H1 (cell line): Measurements from ENCODE around the gene ITM2B. TPM values are rescaled to one million over a fixed set of nuclear protein-coding genes. Genes with fewer than 3 reads are reported as not detected.

ENCODE experiments used
- CTCF ChIA-PET: fragments of 300-600 bp; sonication (Branson Sonifier 250); formaldehyde crosslinking; loops from one replicate; lab custom pipeline; 2021; ENCODE audit not compliant: partially characterized antibody; lab: Charles Lee
- POLR2A ChIA-PET: fragments of 300-600 bp; sonication (Branson Sonifier 250); formaldehyde crosslinking; loops from one replicate; lab custom pipeline; 2021; ENCODE audit warnings: inconsistent platforms; ENCODE audit not compliant: partially characterized antibody; lab: Charles Lee
- DNase-seq, 2 experiments: peaks; one replicate each; pipeline versions ENCODE4 v3.0.0 to v3.0.0-alpha.2; 2010 to 2022; ENCODE audit warnings: low spot score in 2 of 2, low read depth in 1 of 2, mixed read lengths in 1 of 2
- FAIRE-seq: peaks from 2 replicates; lab custom pipeline; 2011; peaks lifted over from hg19 to GRCh38; lab: Jason Lieb, UNC
- H2AFZ ChIP-seq: 2 replicates; pipeline ENCODE4 v1.8.1; 2012; ENCODE audit warnings: low read length, inconsistent platforms
- H2AK5ac ChIP-seq: 2 replicates; pipeline ENCODE4 v1.6.1; 2013; ENCODE audit warnings: low read depth, low read length
- H2BK120ac ChIP-seq: replicated peaks from 2 replicates; pipeline ENCODE3; 2013; ENCODE audit warnings: low read depth, low read length, inconsistent platforms
- H2BK12ac ChIP-seq: 2 replicates; pipeline ENCODE4 v1.6.1; 2013; ENCODE audit warnings: low read depth, low read length
- H2BK15ac ChIP-seq: 2 replicates; pipeline ENCODE4 v1.6.1; 2013; ENCODE audit warnings: low read length
- H2BK20ac ChIP-seq: 2 replicates; pipeline ENCODE4 v1.6.1; 2013; ENCODE audit warnings: low read length
- H2BK5ac ChIP-seq: 2 replicates; pipeline ENCODE4 v1.6.1; 2013; ENCODE audit warnings: low read depth, low read length
- H3K14ac ChIP-seq: 2 replicates; pipeline ENCODE4 v1.6.1; 2013; ENCODE audit warnings: inconsistent platforms; ENCODE audit not compliant: insufficient read length
- H3K18ac ChIP-seq: 2 replicates; pipeline ENCODE4 v1.6.1; 2013; ENCODE audit warnings: low read length; ENCODE audit errors: extremely low read depth
- H3K23ac ChIP-seq: 2 replicates; pipeline ENCODE4 v1.6.1; 2013; ENCODE audit warnings: inconsistent platforms; ENCODE audit not compliant: insufficient read length
- H3K23me2 ChIP-seq: 2 replicates; pipeline ENCODE4 v1.6.1; 2013; ENCODE audit warnings: low read depth, low read length
- H3K27ac ChIP-seq: 2 replicates; pipeline ENCODE4 v1.6.1; 2011; ENCODE audit warnings: low read depth, low read length, inconsistent platforms
- H3K27me3 ChIP-seq, 4 experiments: replicated peaks in 1 of 4; 1 replicate in 1 of 4; 2 replicates in 3 of 4; pipeline versions ENCODE4 v1.6.1 to v1.8.1; 2011 to 2013; ENCODE audit warnings: low read length in 3 of 4, mild to moderate bottlenecking in 3 of 4, inconsistent platforms in 2 of 4, mixed read lengths in 2 of 4, moderate library complexity in 1 of 4; ENCODE audit not compliant: control insufficient read depth in 3 of 4, insufficient read depth in 3 of 4; ENCODE audit errors: extremely low read depth in 1 of 4
- H3K36me3 ChIP-seq, 4 experiments: 2 replicates each; pipeline versions ENCODE4 v1.6.1 to v1.8.1; 2011 to 2013; ENCODE audit warnings: mild to moderate bottlenecking in 4 of 4, low read length in 3 of 4, moderate library complexity in 2 of 4, control low read depth in 1 of 4, inconsistent platforms in 1 of 4; ENCODE audit not compliant: insufficient read depth in 4 of 4, control insufficient read depth in 2 of 4
- H3K4ac ChIP-seq: replicated peaks from 2 replicates; pipeline ENCODE3; 2013; ENCODE audit warnings: low read length, low read depth, mixed read lengths, inconsistent platforms; ENCODE audit not compliant: insufficient read length
- H3K4me1 ChIP-seq, 4 experiments: replicated peaks in 1 of 4; 1 replicate in 1 of 4; 2 replicates in 3 of 4; pipeline versions ENCODE4 v1.6.1 to v1.8.1; 2011 to 2013; ENCODE audit warnings: low read length in 3 of 4, inconsistent platforms in 2 of 4, mixed read lengths in 1 of 4; ENCODE audit not compliant: insufficient read depth in 4 of 4, control insufficient read depth in 3 of 4
- H3K4me2 ChIP-seq, 2 experiments: 2 replicates each; pipeline versions ENCODE4 v1.6.1 to v1.8.1; 2011 to 2013; ENCODE audit warnings: low read depth in 2 of 2, low read length in 2 of 2, control low read depth in 1 of 2, inconsistent platforms in 1 of 2, mild to moderate bottlenecking in 1 of 2; ENCODE audit not compliant: insufficient read depth in 1 of 2
- H3K4me3 ChIP-seq, 4 experiments: fragments of 200-600, 300-600 bp in 1 of 4; sonication (generic), shearing (Covaris generic), sonication (Bioruptor Twin) in 1 of 4; 2 replicates each; pipeline versions ENCODE4 v1.5.1 to v1.8.1; 2011 to 2016; ENCODE audit warnings: low read length in 4 of 4, low read depth in 3 of 4, control low read depth in 2 of 4, inconsistent platforms in 2 of 4, mild to moderate bottlenecking in 2 of 4, mixed read lengths in 1 of 4, moderate library complexity in 1 of 4; ENCODE audit not compliant: insufficient read depth in 2 of 4; ENCODE audit errors: extremely low read depth in 1 of 4
- H3K56ac ChIP-seq: replicated peaks from 2 replicates; pipeline ENCODE3; 2013; ENCODE audit warnings: low read depth, mild to moderate bottlenecking, mixed read lengths, low read length, inconsistent platforms; ENCODE audit not compliant: insufficient read length
- H3K79me1 ChIP-seq: 2 replicates; pipeline ENCODE4 v1.6.1; 2013; ENCODE audit warnings: low read depth, low read length, control low read depth
- H3K79me2 ChIP-seq, 2 experiments: 2 replicates each; pipeline versions ENCODE4 v1.6.1 to v1.8.1; 2012 to 2013; ENCODE audit warnings: low read length in 2 of 2, mild to moderate bottlenecking in 2 of 2, inconsistent platforms in 1 of 2; ENCODE audit not compliant: insufficient read depth in 2 of 2, control insufficient read depth in 1 of 2
- H3K9ac ChIP-seq, 4 experiments: replicated peaks in 1 of 4; 1 replicate in 1 of 4; 2 replicates in 3 of 4; pipeline versions ENCODE4 v1.6.1 to v1.8.1; 2011 to 2013; ENCODE audit warnings: low read depth in 3 of 4, low read length in 3 of 4, control low read depth in 2 of 4, mild to moderate bottlenecking in 2 of 4, moderate library complexity in 2 of 4, inconsistent platforms in 1 of 4; ENCODE audit errors: extremely low read depth in 1 of 4
- H3K9me3 ChIP-seq, 2 experiments: 2 replicates each; pipeline versions ENCODE4 v1.6.1 to v1.8.1; 2012 to 2013; ENCODE audit warnings: mild to moderate bottlenecking in 2 of 2, moderate library complexity in 2 of 2, control low read depth in 1 of 2, inconsistent platforms in 1 of 2, low read depth in 1 of 2, low read length in 1 of 2, mixed read lengths in 1 of 2; ENCODE audit not compliant: insufficient read depth in 2 of 2
- H4K20me1 ChIP-seq, 2 experiments: replicated peaks in 1 of 2; 2 replicates each; pipeline versions ENCODE3 to v1.8.1; 2011 to 2013; ENCODE audit warnings: inconsistent platforms in 2 of 2, low read length in 2 of 2, mild to moderate bottlenecking in 1 of 2; ENCODE audit not compliant: insufficient read depth in 2 of 2, control insufficient read depth in 1 of 2
- H4K5ac ChIP-seq: 2 replicates; pipeline ENCODE4 v1.6.1; 2013; ENCODE audit warnings: low read length, low read depth, mixed read lengths, inconsistent platforms; ENCODE audit not compliant: insufficient read length
- H4K8ac ChIP-seq: 2 replicates; pipeline ENCODE4 v1.8.0; 2013; ENCODE audit warnings: mild to moderate bottlenecking, moderate library complexity, low read length, inconsistent platforms; ENCODE audit not compliant: insufficient read depth; ENCODE audit errors: extremely low read depth
- H4K91ac ChIP-seq: replicated peaks from 2 replicates; pipeline ENCODE3; 2013; ENCODE audit warnings: low read length, mixed read lengths, inconsistent platforms; ENCODE audit not compliant: insufficient read length
- ATF2 ChIP-seq: IDR thresholded peaks from 2 replicates; pipeline ENCODE4 v1.6.1; 2012; ENCODE audit warnings: low read length, inconsistent platforms
- BACH1 ChIP-seq: IDR thresholded peaks from 2 replicates; pipeline ENCODE4 v1.6.1; 2012; ENCODE audit warnings: low read length, improper control_type of control experiment
- CREB1 ChIP-seq: IDR thresholded peaks from 2 replicates; pipeline ENCODE4 v1.6.1; 2012; ENCODE audit warnings: inconsistent platforms
- GTF2F1 ChIP-seq: IDR thresholded peaks from 2 replicates; pipeline ENCODE4 v1.6.1; 2012; ENCODE audit warnings: low read depth, low read length, improper control_type of control experiment, borderline replicate concordance
- JUN ChIP-seq: IDR thresholded peaks from 2 replicates; pipeline ENCODE4 v1.6.1; 2011; ENCODE audit warnings: low read depth, mild to moderate bottlenecking, improper control_type of control experiment, low read length
- MAFK ChIP-seq: IDR thresholded peaks from 2 replicates; pipeline ENCODE4 v1.6.1; 2012; ENCODE audit warnings: low read depth, mild to moderate bottlenecking, improper control_type of control experiment, low read length
- POLR2A ChIP-seq, 2 experiments: IDR thresholded peaks; 1 replicate in 1 of 2; 2 replicates in 1 of 2; pipeline ENCODE4 v1.6.1; 2011; ENCODE audit warnings: low read depth in 2 of 2, low read length in 2 of 2, mild to moderate bottlenecking in 2 of 2; ENCODE audit errors: control extremely low read depth in 1 of 2
- SIRT6 ChIP-seq: IDR thresholded peaks from one replicate; pipeline ENCODE4 v1.7.1; 2012; ENCODE audit warnings: low read length, inconsistent platforms
- SIX5 ChIP-seq: IDR thresholded peaks from 2 replicates; pipeline ENCODE4 v1.6.1; 2011; ENCODE audit warnings: mild to moderate bottlenecking, low read depth, low read length
- SP2 ChIP-seq: IDR thresholded peaks from 2 replicates; pipeline ENCODE4 v1.6.1; 2012; ENCODE audit warnings: mild to moderate bottlenecking, low read length, inconsistent platforms
- TEAD4 ChIP-seq: IDR thresholded peaks from 2 replicates; pipeline ENCODE4 v1.6.1; 2012; ENCODE audit warnings: low read depth, low read length, inconsistent platforms, mixed read lengths
- YY1 ChIP-seq: IDR thresholded peaks from 2 replicates; pipeline ENCODE4 v1.6.1; 2011; ENCODE audit warnings: low read depth, mild to moderate bottlenecking, low read length
- WGBS, 2 experiments: shearing (Covaris generic) in 1 of 2; methylation state at CpG; one replicate each; pipeline versions ENCODE4 v1.1.6 to v1.1.7; 2013 to 2015; ENCODE audit warnings: low lambda C conversion rate in 2 of 2, mixed read lengths in 2 of 2, inconsistent platforms in 1 of 2, low coverage in 1 of 2, missing lambda C conversion rate in 1 of 2; ENCODE audit not compliant: insufficient replicate concordance in 2 of 2, insufficient coverage in 1 of 2, insufficient read length in 1 of 2; ENCODE audit errors: extremely low coverage in 1 of 2, missing lambda C conversion rate in 1 of 2; 5-methylcytosine and 5-hydroxymethylcytosine counted together
- polyA plus RNA-seq, 7 experiments: library from polyadenylated mRNA; depleted of rRNA in 3 of 7; stranded (reverse) in 5 of 7; unstranded in 2 of 7; fragments of >200 nt in 5 of 7; fragments of 200-250 nt in 2 of 7; gene quantifications; 1 replicate in 5 of 7; 2 replicates in 1 of 7; 4 replicates in 1 of 7; pipeline versions ENCODE4 v1.2.1 to v1.2.3, GENCODE V29; 2011 to 2013; ENCODE audit warnings: missing spikeins in 2 of 7, mixed read lengths in 2 of 7
- total RNA-seq: library from RNA; stranded (reverse); fragmentation: NEBNext Ultra II Directional; extraction: Animal tissue kit (Norgen Biotek cat#: 25700); gene quantifications from 2 replicates; pipeline ENCODE4 v1.2.1, GENCODE V29; 2021

The ITM2B gene
- total and polyA plus RNA-seq, 2 of the 8 experiments (the other 6 are each of a cell fraction or from before 2014, with no cell fraction given): 132 to 184 TPM

DNA sequence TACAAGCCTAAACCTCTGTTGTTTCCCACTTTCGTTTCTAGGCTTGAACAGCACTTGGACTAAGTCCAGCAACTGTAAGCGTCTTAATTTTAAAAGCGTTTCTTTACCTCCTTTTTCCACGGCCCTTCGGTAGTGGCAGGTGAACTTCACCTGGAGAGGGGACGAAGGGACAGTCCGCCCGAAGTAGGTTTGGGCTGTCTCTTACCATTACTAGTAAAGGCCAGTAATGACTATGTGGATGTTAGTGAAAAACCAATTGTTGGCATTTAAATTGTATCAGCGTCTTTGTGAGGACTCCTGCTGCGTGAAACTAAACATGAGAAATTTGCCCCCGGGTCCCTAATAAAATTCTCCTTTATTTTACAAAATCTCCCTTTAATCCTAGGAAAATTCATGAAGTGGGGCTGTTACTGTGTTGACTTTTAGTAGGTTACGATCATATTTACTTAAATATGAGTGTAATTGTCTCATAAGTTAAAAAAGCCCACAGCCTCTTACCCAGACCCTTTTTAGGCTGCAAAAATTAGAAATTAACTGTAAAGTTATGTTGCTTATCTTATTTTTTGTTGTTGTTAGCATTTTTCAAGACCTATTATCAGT, 983 bp downstream of the ITM2B start:
- FAIRE-seq: no peak
- H2AFZ ChIP-seq: no peak overlapping the region
- no peak for TF ChIP-seq JUN
- no peak for TF ChIP-seq GTF2F1
- TF ChIP-seq SIX5: no peak
- TF ChIP-seq SIRT6: no peak
- no peak for TF ChIP-seq TEAD4
- TF ChIP-seq ATF2: no peak
- TF ChIP-seq SP2: no peak
- TF ChIP-seq CREB1: no peak
- peak; percentile 87 for TF ChIP-seq YY1
- no peak for TF ChIP-seq MAFK
- TF ChIP-seq POLR2A (IDR thresholded peaks at IDR 0.05; ENCODE audit: control extremely low read depth in 1 of 2, low read depth in 2 of 2, low read length in 2 of 2): peak in 1 of 2 experiments; percentile 10; a peak in 2 of 3 replicates
- no peak for TF ChIP-seq BACH1

More for the DNA sequence above, 983 bp downstream of the ITM2B start:
- peaks cover 0 to 8% (median 3%) of the 10 kb centered on the region in 4 experiments; a peak in 2 of 7 replicates for H3K27me3 ChIP-seq
- no peak overlapping the region for H2BK20ac ChIP-seq
- H3K56ac ChIP-seq: peak overlapping the region; percentile 52
- WGBS, 2 experiments: 1% methylated on average over 12 of the region's 12 CpGs; no CpG with 5 or more reads in 1 of the 2 experiments
- ChIA-PET CTCF (interaction anchor here (1.4 to 2.8 kb wide), 2 partner anchors 107 kb away, joined by 8 to 9 read pairs; no protein-coding TSS in a partner anchor), POLR2A (interaction anchor here (0.6 to 2.0 kb wide), 6 partner anchors 8 to 195 kb away, joined by 3 to 6 read pairs (median 4); partner anchors contain the start of gene MED4)
- peak overlapping the region; percentile 86 to 96 (median 96) for H3K9ac ChIP-seq
- 0 out of 2 replicates have a peak overlapping the region, but pooled peaks have one; percentile 61 for H2BK12ac ChIP-seq
- no peak overlapping the region for H3K4ac ChIP-seq
- no peaks in the 10 kb centered on the region for H3K36me3 ChIP-seq
- H3K18ac ChIP-seq: peak overlapping the region; percentile 94; the same call in 1 of the 2 replicates
- no peak overlapping the region for H4K91ac ChIP-seq
- peak overlapping the region; percentile 82; the same call in 1 of the 2 replicates for H2BK5ac ChIP-seq
- no peak for DNase-seq
- H3K23ac ChIP-seq: no peak overlapping the region
- peaks cover 4% of the 10 kb centered on the region; the same call in 1 of the 2 replicates for H3K23me2 ChIP-seq
- H3K4me1 ChIP-seq: peaks cover 4 to 9% (median 6%) of the 10 kb centered on the region in 4 experiments; a peak in 6 of 7 replicates
- peak overlapping the region; percentile 10; the same call in 1 of the 2 replicates for H2BK15ac ChIP-seq
- no peaks in the 10 kb centered on the region for H3K79me1 ChIP-seq
- H3K14ac ChIP-seq: no peak overlapping the region
- no peak overlapping the region for H2AK5ac ChIP-seq
- peaks cover 0 to 55% of the 10 kb centered on the region in 2 experiments; a peak in 2 of 4 replicates for H3K79me2 ChIP-seq
- H2BK120ac ChIP-seq: no peak overlapping the region
- H3K4me2 ChIP-seq: peak overlapping the region; percentile 71 to 86
- H3K4me3 ChIP-seq: peak overlapping the region; percentile 84 to 97 (median 94)
- no peaks in the 10 kb centered on the region for H3K9me3 ChIP-seq
- H4K8ac ChIP-seq: no peak overlapping the region
- peaks cover 0 to 1% of the 10 kb centered on the region in 2 experiments for H4K20me1 ChIP-seq
- H4K5ac ChIP-seq: no peak overlapping the region
- H3K27ac ChIP-seq: peak overlapping the region; percentile 88; the same call in 1 of the 2 replicates
